HG03558 (cell line): ENCODE measurements around the gene POLD3.

Source experiments
- ATAC-seq: cut with Tn5 transposase; IDR thresholded peaks from one replicate; pipeline ENCODE4 v1.9.1; 2021; ENCODE audit warnings: moderate number of reproducible peaks; ENCODE audit not compliant: unreplicated experiment; ENCODE audit errors: extremely low read depth

POLD3 gene

DNA sequence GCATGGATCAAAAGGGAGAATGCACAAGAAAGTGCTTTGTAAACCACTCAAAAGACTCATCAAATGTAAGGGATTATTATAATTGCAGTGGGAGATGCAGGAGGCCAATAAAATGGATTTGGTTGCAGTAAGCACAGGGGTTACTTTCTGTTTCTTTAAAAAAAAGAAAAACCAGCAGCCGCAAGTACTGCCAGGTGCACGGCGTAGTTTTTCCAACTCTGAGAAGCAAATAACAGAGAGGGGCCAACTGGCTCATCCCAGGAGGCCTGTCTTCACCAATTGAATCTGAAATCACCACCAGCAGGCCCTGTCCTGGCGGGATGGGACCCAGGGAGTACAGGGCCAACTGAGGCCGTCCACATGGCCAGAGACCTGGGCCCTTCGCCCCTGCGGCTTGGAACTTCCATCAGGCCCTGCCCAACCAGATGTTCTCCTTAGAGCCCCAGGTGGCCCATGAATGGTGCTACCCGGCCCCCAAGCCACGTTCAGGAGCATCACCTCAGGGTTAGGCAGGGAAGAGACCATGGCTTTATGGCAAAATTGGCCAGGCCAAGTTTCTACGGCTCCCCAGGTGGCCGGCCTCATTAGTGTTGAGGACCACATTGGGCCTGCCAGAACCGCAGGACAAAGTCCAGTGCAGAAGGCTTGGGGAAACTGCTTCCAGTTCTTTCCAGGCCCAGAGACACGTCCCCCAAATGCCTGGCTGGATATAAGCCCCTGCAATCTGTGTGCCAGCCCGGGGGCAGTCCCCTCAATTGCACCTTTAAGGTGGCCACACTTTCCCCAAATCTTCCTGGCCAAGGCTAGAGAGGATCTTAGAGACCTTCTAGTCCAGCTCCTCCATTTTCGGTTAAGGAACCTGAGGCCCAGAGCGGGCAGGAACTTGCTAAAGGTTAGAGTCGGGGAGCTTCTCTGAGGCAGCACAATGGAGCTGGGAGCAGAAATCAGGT is 77.1 kb downstream of the POLD3 start:
- ATAC-seq: no peak

DNA sequence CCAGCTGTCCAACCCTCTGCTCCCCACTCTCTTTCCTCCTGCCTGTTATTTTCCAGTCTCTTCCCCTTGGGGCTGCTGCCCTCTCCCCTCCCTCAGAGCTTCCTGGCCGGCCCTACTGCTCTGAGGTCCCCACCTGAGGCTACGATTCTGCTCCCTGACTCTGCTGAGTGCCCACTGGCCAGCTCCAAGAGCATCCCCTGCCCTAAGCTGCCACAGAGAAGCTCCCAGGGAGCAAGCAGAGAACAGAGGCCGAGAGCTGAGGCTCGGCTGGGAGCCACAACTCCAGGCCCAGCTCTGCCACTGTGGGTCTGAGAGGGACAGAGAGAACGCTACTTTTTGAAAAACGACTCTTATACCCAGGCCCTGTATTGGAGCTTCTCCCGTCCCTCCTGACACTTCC is 77.8 kb downstream of the POLD3 start:
- ATAC-seq: no peak

DNA sequence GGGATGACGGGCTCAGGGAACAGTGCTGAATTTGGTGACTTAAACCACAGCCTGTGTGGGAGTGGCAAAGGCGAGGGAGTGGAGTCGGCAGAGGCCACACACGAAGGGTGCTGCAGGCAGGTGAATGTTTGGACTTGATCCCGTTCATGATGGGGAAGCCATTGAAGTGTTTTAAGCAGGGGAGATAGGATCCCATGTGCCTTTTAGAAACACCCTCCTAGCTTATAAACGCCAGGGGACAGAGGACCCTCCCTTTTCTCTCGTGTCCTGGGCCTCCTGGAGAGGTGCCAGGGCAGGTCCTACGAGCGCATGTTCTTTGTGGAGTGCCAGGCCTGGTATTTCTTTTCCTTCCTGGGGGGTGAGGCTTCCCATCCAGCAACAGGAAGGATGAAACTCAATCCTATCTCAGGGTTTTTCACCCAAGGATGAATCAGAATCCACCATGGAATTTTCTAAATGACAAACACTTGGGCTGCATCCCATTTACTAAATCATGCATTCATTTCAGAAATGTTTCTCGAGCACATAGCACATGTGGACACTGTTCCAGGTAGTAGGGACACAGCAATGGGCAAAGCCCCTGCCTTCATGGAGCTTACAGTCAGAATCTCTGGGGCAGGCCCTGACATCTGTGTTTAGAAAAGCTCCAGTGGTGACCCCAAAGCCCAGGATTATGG is 79.3 kb downstream of the POLD3 start:
- no peak for ATAC-seq

DNA sequence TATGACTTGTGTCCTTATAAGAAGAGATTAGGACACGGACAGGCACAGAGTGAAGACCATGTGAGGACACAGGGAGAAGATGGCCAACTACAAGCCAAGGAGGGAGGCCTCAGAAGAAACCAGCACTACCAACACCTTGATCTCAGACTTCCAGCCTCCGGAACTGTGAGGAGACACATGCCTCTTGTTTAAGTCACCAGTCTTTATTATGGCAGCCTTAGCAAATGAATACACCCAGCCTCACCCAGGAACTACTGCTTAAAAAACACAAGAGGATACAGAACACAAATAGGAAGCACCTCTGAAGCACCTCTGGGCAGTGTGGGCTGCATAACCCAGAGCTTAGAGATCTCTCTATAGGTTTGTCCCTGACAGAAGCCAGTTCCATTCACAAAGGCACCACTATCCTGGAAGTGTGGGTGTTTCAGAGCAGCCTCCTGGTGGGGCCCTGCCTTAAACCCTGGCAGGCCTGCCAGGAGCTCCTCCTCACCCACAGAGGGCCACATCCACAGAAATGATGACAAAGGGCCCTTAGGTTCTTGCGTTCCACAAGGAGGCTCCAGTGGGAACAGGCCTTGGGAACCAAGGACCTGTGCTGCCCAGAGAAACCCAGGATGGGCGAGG is 80.1 kb downstream of the POLD3 start:
- ATAC-seq: no peak

DNA sequence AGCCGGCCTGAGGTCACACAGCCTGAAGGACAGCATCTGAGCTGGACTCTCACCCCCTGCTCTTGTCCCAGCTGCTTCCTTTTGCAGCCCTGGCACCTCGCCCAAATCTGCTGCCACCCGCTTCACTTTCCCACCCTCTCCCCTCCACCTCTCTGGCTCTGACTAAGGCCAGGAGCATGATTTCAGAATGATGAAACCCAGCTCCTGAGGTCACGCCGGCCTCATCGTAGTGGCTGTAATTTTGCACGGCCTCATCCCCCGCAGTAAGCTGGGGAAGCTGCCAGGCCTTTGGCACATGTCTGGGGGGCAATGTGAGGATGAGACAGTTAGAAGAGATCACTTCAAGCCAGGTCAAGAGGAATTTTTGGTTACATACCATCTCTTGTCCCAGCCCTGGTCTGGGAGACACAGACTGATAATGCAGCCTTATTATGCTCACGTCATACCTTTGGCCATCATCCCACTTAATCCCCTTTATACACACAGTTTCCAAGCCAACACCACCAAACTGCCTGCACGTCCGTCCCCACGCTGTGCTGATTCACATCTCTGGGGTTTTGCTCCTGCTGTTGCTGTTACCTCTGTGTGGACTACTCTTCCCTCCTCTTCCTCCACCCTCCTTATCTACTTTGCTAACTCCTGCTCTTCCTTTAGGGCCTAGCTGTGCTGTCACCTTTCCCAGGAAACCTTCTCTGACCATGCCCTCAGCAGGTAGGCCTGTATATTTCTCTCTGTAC is 80.7 kb downstream of the POLD3 start:
- ATAC-seq: no peak

DNA sequence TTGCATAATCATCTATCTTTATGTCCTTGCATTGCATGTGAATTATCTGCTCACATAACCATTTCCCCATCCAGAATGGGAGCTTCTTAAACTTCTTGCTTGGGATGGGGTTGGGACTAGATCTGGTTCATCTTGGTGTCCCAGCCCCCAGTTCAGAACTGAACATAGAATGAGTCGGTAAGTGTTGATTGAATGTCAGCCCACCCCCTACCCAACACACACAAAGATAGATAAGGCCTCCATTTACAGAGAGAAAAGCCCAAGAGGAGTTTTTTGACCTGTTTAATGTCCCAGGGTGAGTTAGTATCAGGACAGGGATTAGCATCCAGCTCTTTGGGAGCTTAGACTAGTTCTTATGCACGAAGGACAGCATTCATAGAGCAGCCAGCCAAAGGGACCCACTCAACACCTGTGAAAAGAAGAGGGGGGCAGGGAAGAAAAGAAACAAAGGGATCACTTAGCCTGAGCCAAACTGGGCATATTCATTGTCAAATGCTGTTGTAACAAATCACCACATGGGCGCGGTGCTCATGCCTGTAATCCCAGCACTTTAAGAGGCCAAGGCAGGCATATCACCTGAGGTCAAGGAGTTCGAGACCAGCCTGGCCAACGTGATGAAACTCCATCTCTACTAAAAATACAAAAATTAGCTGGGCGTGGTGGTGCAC is 81.4 kb downstream of the POLD3 start:
- ATAC-seq: no peak

DNA sequence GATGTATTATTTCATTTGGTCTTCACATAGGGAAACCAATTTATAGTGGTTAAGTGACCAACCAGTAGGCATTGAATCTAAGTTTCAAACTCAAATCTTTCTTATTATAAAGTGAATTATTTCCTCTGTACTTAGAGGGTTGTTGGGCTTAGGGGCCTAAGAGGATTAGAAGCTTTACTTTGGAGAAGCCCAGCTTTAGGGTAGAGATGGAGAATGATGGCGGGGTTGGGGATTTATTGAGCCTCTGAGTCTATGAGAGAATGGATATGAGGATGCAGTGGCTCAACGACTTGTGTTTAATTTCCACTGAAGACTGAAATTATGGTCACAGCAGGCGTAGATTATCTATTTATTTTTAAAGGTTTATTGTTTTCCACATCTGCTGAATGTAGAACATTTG is 83.4 kb downstream of the POLD3 start:
- no peak for ATAC-seq

DNA sequence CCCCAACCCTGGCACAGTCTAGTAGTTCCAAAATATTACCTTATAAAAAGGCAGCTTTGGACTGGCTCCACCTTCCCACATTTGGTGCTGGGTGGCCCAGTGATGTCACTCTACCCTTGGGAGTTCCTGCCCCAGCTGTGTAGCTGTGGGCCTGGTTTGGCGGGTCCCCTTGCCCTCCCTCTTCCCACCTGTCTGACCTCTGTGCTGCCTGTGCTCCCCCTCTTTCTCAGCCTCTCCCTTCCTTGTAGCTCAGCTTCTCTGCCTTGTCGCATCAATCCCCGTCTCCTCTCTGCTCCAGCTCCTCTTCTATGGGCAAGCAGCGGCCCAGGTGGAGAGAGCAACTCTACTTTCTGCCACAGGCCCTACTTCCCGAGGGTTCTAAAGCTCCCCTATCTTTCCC is 84.2 kb downstream of the POLD3 start:
- ATAC-seq: no peak

DNA sequence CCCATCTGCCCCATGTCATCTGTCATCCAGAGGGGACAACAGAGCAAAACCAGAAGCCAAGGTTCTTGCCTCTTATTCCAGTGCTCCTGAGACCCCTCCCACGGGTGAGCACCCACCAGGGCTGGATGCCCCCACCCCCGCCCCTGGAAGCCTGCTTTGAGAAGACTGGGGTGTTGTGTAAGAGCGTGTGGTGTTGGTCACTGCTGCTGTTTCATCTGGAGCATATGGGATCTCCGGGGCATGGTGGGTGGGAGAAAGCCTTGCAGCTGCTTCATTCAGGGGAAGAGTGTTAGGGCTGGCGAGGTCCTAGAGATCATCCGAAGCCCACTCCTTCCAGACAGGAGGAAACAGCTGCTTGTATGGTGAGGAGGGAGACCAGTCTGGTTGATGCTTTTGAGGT is 84.7 kb downstream of the POLD3 start:
- no peak for ATAC-seq

DNA sequence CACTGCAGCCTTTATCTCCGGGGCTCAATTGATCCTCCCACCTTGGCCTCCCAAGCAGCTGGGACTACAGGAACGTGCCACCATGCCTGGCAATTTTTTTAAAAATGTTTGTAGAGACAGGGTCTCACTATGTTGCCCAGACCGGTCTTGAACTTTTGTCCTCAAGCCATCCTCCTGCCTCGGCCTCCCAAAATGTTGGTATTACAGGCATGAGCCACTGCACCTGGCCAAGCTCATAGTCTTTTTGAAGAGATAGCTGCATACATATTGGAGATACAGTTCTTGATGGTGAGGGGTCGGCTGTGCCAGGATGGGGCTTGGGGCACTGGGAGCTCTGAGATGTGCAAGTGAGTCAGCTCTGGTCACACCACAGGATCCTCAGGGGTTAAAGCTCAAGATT is 85.7 kb downstream of the POLD3 start:
- no peak for ATAC-seq

DNA sequence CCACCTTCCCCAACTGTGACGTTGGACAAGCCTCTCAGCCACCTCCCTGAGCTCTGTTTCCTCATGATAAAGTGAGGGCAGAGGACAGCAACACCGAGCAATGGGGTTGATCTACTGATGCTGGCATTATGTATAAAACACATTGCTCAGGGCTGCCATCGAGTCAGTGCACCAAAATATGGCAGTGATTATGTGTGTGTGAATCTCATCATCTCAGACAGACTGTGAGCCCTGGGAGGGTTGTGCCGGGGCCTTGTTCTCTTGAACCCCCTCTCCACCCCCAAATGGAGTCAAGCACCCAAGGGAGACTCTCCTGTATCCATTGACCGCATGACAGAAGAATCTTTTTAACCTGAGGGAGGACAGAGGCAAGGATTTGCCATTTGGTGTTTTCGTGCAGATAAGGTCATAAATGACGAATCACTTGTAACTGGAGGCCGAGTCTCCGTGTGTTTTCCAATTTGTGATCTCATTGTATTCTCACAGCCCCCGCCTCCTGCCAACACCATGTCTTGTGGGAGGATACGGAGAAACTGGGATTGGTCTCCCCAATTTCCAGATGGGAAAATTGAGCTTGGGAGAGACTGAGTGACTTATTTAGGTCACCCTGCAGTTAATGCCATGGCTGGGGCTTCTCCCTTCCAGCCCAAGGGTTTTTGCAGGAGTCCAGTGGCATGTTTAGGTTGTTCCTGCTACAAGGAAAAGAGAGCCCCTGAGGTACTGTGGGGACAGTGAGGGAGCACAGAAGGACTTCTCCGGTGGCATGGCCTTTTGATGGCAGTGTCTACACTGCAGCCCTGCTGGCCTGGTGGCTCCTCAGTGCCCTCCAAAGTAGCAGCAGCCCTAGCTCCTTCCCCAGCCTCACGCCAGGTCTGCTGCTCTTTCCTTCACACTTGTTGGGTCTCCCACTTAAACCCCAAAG is 86.5 kb downstream of the POLD3 start:
- no peak for ATAC-seq

DNA sequence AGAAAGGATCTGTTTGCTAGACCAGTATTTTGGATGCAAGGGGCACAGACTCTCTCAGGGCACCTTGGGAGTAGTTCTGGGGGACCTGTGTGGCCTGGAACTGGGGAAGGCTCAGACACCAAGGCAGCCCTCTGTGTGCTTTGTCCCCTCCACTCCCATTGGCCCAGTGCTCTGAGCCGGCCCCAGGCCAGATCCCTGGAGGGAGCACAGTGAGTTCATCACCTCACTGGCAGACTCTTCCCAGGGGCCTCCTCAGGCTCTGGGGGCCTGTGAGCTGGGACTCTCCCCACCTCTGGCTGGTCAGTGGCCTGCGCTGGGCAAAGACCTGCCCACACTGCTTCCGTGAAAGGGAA is 87.1 kb downstream of the POLD3 start:
- ATAC-seq: no peak

DNA sequence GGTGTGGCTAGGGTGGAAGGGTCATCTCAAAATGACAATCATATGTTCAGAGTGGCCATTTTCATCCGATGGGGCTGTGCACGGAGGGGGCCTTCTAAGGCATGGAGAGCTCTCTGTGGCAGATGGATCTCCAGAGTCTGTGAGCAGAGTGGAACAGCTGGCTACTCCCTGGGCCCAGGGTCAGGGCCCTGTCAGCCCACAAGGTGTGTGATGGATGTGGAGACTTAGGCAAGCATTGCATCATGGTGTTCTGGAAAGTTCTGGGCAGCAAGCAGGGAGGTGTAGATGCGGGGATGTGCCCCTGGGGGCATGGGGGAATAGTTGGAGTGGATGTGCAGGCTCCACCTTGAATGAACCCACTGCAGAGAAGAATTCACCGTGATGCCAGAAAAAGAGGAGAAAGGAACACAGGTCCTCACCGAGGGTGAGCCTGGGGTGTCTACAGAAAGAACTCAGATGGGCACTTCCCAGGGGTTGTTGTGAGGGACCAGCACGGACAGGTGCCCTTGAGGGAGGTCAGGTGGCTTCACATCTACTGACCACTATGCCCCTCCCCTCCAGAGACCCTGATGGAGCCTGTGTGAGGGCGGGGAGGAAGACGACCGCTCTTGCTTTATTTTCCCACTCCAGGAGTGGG is 87.8 kb downstream of the POLD3 start:
- ATAC-seq: no peak

DNA sequence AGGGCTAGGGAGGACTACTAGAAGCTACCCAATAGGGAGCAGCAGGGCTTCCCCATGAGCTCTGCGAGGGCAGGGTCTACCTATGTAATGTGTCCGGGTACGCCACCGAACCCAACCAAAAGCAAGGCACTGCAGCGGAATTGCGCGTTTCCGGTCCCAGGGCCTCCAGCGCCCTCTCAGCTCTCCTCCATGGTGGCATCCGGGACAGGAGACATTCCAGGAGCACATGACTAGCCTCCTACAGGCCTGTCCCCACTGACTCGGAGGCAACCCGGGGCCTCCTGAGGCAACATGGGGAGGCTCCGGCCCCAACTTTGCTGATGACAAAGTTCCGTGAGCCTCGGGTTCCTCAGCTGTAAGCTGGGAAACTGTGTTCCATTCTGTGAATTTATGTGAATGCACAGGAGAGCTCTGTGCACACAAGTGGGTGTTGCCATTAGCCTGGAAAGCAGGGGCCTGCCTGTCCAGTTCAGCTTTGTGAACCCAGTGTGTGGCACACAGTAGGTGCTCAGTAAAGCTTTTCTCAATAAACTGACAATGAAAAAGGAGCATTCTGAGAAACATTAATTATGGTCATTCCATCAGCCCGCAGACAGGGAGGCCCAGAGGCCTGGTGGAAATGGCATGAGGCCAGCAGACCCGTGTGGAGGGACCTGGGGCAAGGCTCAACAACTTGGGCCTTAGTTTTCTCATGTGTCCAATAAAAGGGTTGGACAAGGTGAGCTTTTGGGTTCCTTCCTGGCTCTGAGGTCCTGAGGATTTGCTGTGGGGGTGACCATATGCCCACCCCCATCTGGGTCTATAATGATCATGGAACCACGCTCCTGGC is 88.5 kb downstream of the POLD3 start:
- ATAC-seq: no peak

DNA sequence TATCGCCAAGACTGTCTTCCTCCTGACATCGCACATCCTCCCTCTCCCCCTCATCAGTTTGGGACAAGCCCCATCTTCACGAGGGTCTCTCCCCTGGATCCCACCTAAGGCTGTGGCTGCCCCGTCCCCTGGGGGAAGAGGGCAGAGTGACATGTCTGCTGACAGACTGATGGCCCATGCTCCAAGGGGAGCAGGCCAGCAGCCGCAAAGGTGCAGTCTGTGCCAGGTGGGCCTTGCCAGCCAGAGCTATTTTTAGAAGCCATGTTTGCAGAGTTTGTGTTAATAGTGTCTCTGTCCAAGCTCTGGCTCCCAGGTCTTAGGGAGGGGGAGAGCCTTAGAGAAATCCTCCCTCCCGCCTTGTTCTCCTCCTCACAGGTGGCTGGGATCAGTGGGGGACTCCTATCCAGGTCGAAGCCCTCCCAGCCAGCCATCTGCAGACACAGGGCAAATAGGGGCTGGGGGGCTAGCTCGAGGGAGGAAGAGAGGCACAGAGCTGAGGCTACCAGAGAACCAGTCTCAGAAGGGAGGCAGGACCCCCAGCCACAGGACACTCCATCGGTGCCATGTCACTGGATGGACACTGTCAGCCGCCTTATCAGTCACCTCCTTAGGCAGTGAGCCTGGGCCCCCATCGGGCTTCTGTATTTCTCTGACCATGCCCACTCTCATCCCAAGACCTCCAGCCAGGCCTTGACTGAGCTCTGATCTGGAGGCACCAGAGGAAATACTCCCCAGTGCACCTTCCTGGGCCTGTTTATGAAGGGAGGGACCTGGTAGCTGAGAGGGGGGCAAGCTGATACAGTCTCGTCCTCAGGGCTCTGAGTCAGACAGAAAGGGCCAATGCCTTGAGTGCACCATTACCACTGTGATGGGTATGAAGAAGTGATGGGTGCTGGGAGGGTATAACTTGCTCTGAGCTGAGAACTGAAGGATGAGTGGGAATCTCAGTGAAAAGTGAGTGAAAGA is 89.6 kb downstream of the POLD3 start:
- ATAC-seq: no peak

DNA sequence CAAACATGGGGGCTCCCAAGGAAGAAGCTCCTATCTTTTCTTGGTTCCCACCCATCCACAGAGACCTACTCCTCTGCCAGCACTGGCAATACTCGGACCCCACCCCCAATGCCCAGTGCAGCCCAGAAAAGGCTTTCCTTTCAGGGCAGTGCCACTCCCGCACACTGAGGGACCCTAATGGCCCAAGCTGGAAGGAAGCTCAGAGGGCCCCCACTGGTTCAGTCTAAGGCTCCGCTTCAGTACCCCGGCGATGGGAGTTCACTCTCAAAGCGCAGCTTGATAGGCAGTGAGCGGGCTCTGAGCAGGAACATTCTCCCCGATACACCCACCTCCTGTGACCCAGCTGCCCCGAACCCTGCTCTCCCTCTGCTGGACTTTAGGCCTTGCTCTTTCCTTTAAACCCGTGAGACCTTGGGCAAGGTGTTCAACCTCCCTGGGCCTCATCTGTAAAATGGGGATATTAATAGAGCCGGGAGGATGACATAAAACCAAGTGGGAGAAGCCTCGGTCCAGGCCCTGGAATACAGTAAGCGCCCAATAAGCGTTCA is 90.4 kb downstream of the POLD3 start:
- no peak for ATAC-seq
